ENCODE data around the gene OR8B8.
"Not testable (repeated sequence)": the region's sequence is repeated elsewhere in the genome, so short reads cannot be mapped to it uniquely, and the experiment has no call there.

OR8B8 gene

GRCh38 chr11:124441519-124441918 is 4.0 kb downstream of the OR8B8 start:
- no peak for DNase-seq (ENCODE audit: low spot score)

- no peak for DNase-seq (ENCODE audit: low spot score)
These were observed 4.4 kb downstream of the OR8B8 start for GRCh38 chr11:124441081-124441480.

DNA sequence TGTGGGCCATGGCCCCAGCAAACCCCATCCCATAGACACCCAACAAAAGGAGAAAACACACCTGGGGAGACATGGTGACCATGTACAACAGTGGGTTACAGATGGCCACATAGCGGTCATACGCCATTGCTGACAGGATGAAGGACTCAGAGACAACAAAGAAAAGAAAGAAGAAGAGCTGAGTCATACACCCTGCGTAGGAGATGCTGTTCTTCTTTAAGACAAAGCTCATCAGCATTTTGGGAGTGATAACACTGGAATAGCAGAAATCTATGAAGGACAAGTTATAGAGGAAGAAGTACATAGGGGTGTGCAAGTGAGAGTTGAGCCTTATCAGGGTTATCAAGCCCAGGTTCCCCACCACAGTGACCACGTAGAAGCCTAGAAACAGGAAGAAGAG is 4.9 kb downstream of the OR8B8 start:
- no peak for DNase-seq (ENCODE audit: low spot score)

- DNase-seq (ENCODE audit: low spot score) = no peak
These were observed 10.8 kb downstream of the OR8B8 start for GRCh38 chr11:124434699-124435098.

- no peak for DNase-seq (ENCODE audit: low spot score)
These were observed 15.9 kb downstream of the OR8B8 start for GRCh38 chr11:124429599-124429998.

DNA sequence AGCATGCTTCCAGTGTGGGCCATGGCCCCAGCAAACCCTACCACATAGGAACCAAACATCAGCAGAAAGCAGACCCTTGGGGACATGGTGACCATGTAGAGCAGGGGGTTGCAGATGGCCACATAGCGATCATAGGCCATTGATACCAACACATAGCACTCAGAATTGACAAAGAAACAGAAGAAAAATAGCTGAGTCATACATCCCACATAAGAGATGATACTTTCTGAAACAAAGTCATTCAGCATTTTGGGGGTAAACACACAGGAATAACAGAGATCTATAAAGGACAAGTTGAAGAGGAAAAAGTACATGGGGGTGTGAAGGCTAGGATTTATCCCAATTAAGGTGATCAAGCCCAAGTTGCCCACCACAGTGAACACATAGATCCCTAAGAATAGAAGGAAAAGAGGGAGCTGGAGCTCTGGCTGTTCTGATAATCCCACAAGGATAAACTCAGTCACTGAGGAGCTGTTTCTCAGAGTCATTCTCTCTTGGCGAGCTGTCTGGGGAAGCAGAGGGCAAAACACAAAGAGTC is 21.0 kb downstream of the OR8B8 start, which contains the start of gene OR8B4:
OR8B4 (minus strand) TSS at position 488 of the 538 bp plus-strand sequence; CDS start at position 488, 0 bp downstream.
- DNase-seq (ENCODE audit: low spot score) = no peak

- no peak for DNase-seq (ENCODE audit: low spot score)
These were observed 24.5 kb downstream of the OR8B8 start for GRCh38 chr11:124421043-124421442.

- peak; percentile 47 for DNase-seq (ENCODE audit: low spot score)
These were observed 30.1 kb downstream of the OR8B8 start for GRCh38 chr11:124415356-124415923.

- no peak for DNase-seq (ENCODE audit: low spot score)
These were observed 35.6 kb downstream of the OR8B8 start for GRCh38 chr11:124409906-124410305.

GRCh38 chr11:124405581-124405980 is 39.9 kb downstream of the OR8B8 start:
- no peak for DNase-seq (ENCODE audit: low spot score)

- DNase-seq (ENCODE audit: low spot score) = not testable (repeated sequence)
These were observed 42.3 kb downstream of the OR8B8 start for GRCh38 chr11:124403186-124403585.

GRCh38 chr11:124402326-124402922 is 43.1 kb downstream of the OR8B8 start:
- DNase-seq (ENCODE audit: low spot score) = peak; percentile 50

- DNase-seq (ENCODE audit: low spot score) = no peak
These were observed 46.6 kb downstream of the OR8B8 start, which contains the start of gene OR8B3 for GRCh38 chr11:124398924-124399323. TSS of gene OR8B3 (minus strand) at chr11:124399024. CDS start at chr11:124397351, 1,673 bp downstream.

GRCh38 chr11:124396847-124397246 is 48.6 kb downstream of the OR8B8 start:
- not testable (repeated sequence) for DNase-seq (ENCODE audit: low spot score)

GRCh38 chr11:124394408-124394807 is 51.1 kb downstream of the OR8B8 start:
- peak; percentile 9 for DNase-seq (ENCODE audit: low spot score)

Measured in SW480 (cell line).